Tibial nerve (tissue), 4 donors: Measurements from ENCODE around the gene INF2. TPM values are rescaled to one million over a fixed set of nuclear protein-coding genes. Genes with fewer than 3 reads are reported as not detected.

Experiments used
- DNase-seq, 2 donors: peaks; one replicate each; pipeline ENCODE4 v3.0.0-alpha.2; 2019; ENCODE audit warnings: low spot score in 2 of 2
- H3K27ac ChIP-seq, 4 donors: fragments of 200-600 bp; sonication (generic) in 3 of 4; one replicate each; pipeline ENCODE4 v1.5.1; 2017 to 2019; ENCODE audit warnings: mild to moderate bottlenecking in 1 of 4
- H3K27me3 ChIP-seq, 2 donors: fragments of 200-600 bp; sonication (generic) in 1 of 2; one replicate each; pipeline versions ENCODE4 v1.5.1 to v1.6.0; 2017 to 2019
- H3K36me3 ChIP-seq, 3 donors: fragments of 200-600 bp; sonication (generic); one replicate each; pipeline ENCODE4 v1.5.1; 2018 to 2019
- H3K4me1 ChIP-seq, 4 donors: fragments of 200-600 bp; sonication (generic) in 3 of 4; one replicate each; pipeline ENCODE4 v1.5.1; 2017 to 2019
- H3K4me3 ChIP-seq, 4 donors: fragments of 200-600 bp; sonication (generic) in 3 of 4; one replicate each; pipeline ENCODE4 v1.5.1; 2017 to 2019; ENCODE audit warnings: mild to moderate bottlenecking in 1 of 4, moderate library complexity in 1 of 4
- H3K9me3 ChIP-seq, 4 donors: fragments of 200-600 bp; sonication (generic) in 3 of 4; one replicate each; pipeline ENCODE4 v1.5.1; 2017 to 2019
- EP300 ChIP-seq, 2 donors: sonication (generic); formaldehyde crosslinking; IDR thresholded peaks; one replicate each; pipeline ENCODE4 v1.6.1; 2017; ENCODE audit warnings: antibody characterized with exemption in 2 of 2, mild to moderate bottlenecking in 1 of 2
- POLR2A ChIP-seq, 2 donors: fragments of 450-650 bp; IDR thresholded peaks; one replicate each; pipeline ENCODE4 v1.6.1; 2017; ENCODE audit warnings: antibody characterized with exemption in 2 of 2, mild to moderate bottlenecking in 2 of 2, moderate library complexity in 2 of 2
- WGBS, 2 donors: methylation state at CpG; one replicate each; pipeline ENCODE4 v1.1.5; 2018; 5-methylcytosine and 5-hydroxymethylcytosine counted together
- total RNA-seq, 4 donors: library from RNA; depleted of rRNA; stranded (reverse); fragments of >200 nt; gene quantifications; one replicate each; pipeline ENCODE4 v1.1.0, GENCODE V29; 2016
- TF ChIP-seq, protein P1 (sequence below), 5 experiments: fragments of 200-600 bp in 3 of 5; fragments of 450-650 bp in 2 of 5; sonication (generic) in 3 of 5; IDR thresholded peaks; one replicate each; pipeline ENCODE4 v1.5.1; 2016 to 2019; ENCODE audit warnings: antibody characterized with exemption in 5 of 5, mild to moderate bottlenecking in 3 of 5, moderate library complexity in 2 of 5

The INF2 gene
- total RNA-seq, 4 donors from 2014 or later: 217 to 256 (median 239) TPM

DNA sequence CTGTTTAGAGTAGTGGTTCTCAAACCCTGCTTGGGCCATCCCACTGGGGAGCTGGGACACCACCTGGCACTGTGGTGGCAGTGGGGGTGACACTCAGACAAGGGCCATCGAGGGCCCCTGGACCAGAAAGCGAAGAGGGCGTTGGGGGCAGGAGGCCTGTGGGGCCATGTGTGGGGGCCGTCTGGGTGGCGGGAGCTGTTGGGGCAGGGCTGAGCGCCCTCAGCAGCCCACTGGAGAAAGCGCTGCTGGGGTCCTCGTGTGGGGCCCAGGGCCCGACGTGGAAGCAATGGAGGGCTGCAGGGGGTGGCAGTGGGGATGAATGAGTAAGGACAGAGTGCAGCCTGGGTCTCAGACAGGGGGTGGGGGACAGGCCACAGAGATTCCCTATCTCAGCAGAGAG, 28.7 kb downstream of the INF2 start:
- H3K4me3 ChIP-seq: no peak overlapping the region
- peaks cover 4 to 80% (median 21%) of the 10 kb centered on the region in 3 donors for H3K36me3 ChIP-seq
- peaks cover 0 to 25% (median 13%) of the 10 kb centered on the region in 4 donors for H3K4me1 ChIP-seq
- H3K27me3 ChIP-seq: no peaks in the 10 kb centered on the region
- peak overlapping the region in 3 of 4 donors; percentile 30 to 66 (median 65) for H3K27ac ChIP-seq
- no peak for TF ChIP-seq EP300 (IDR thresholded peaks at IDR 0.05)
- TF ChIP-seq POLR2A (IDR thresholded peaks at IDR 0.05): no peak
- TF ChIP-seq, protein P1, sequence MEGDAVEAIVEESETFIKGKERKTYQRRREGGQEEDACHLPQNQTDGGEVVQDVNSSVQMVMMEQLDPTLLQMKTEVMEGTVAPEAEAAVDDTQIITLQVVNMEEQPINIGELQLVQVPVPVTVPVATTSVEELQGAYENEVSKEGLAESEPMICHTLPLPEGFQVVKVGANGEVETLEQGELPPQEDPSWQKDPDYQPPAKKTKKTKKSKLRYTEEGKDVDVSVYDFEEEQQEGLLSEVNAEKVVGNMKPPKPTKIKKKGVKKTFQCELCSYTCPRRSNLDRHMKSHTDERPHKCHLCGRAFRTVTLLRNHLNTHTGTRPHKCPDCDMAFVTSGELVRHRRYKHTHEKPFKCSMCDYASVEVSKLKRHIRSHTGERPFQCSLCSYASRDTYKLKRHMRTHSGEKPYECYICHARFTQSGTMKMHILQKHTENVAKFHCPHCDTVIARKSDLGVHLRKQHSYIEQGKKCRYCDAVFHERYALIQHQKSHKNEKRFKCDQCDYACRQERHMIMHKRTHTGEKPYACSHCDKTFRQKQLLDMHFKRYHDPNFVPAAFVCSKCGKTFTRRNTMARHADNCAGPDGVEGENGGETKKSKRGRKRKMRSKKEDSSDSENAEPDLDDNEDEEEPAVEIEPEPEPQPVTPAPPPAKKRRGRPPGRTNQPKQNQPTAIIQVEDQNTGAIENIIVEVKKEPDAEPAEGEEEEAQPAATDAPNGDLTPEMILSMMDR (IDR thresholded peaks at IDR 0.05): no peak
- H3K9me3 ChIP-seq: no peaks in the 10 kb centered on the region
- WGBS, 2 donors: 69 to 80% methylated on average over 10 of the region's 10 CpGs
- no peak for DNase-seq

DNA sequence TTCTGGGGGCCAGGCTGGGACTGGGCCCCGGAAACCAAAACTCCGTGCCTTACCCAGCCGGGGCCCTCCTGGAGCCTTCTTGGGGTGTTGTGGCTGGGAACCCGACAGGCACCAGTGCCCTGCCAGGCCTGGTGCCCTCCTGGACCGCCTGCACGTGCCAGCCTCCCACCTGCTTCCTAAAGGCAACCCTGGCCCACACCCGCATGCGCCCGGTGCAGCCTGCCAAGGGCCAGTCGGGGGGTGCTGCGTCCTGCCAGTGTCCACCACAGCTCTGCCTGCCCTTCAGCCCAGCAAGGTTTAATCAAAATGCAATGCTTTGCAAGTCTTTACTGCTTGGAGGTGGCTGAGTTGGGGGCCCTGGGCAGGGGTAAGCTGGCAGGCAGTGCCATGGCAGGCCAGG, 29.5 kb downstream of the INF2 start:
- H3K27me3 ChIP-seq: no peaks in the 10 kb centered on the region
- H3K9me3 ChIP-seq: no peaks in the 10 kb centered on the region
- TF ChIP-seq, protein P1 (IDR thresholded peaks at IDR 0.05): no peak
- TF ChIP-seq EP300 (IDR thresholded peaks at IDR 0.05) (no peak), POLR2A (IDR thresholded peaks at IDR 0.05) (no peak)
- peaks cover 0 to 32% (median 20%) of the 10 kb centered on the region in 4 donors for H3K4me1 ChIP-seq
- 68 to 71% methylated on average over 7 to 10 of the region's 11 CpGs for WGBS, 2 donors
- no peak overlapping the region for H3K4me3 ChIP-seq
- H3K27ac ChIP-seq: peak overlapping the region in 1 of 4 donors; percentile 65
- H3K36me3 ChIP-seq: peaks cover 4 to 73% (median 16%) of the 10 kb centered on the region in 3 donors
- no peak for DNase-seq

GRCh38 chr14:104719343-104719742, 29.9 kb downstream of the INF2 start:
- Histone ChIP-seq H3K4me1 (peaks cover 0 to 37% (median 22%) of the 10 kb centered on the region in 4 donors), H3K36me3 (peaks cover 3 to 68% (median 11%) of the 10 kb centered on the region in 3 donors), H3K9me3 (no peaks in the 10 kb centered on the region), H3K27me3 (no peaks in the 10 kb centered on the region), H3K27ac (peak overlapping the region in 1 of 4 donors; percentile 65), H3K4me3 (no peak overlapping the region)
- no peak for DNase-seq
- TF ChIP-seq POLR2A (IDR thresholded peaks at IDR 0.05) (no peak), EP300 (IDR thresholded peaks at IDR 0.05) (no peak)
- TF ChIP-seq, protein P1 (IDR thresholded peaks at IDR 0.05): no peak
- WGBS, 2 donors: 73 to 89% methylated on average over 9 to 11 of the region's 15 CpGs

GRCh38 chr14:104721505-104722431, 32.4 kb downstream of the INF2 start:
- peaks cover 0 to 59% (median 37%) of the 10 kb centered on the region in 4 donors for H3K4me1 ChIP-seq
- no peak overlapping the region for H3K4me3 ChIP-seq
- H3K27ac ChIP-seq: peak overlapping the region; percentile 42 to 78 (median 67)
- TF ChIP-seq, protein P1 (IDR thresholded peaks at IDR 0.05): no peak
- TF ChIP-seq POLR2A (IDR thresholded peaks at IDR 0.05) (no peak), EP300 (IDR thresholded peaks at IDR 0.05) (no peak)
- 66 to 67% methylated on average over 16 to 18 of the region's 18 CpGs for whole genome bisulfite sequencing, 2 donors
- H3K27me3 ChIP-seq: no peaks in the 10 kb centered on the region
- H3K9me3 ChIP-seq: no peaks in the 10 kb centered on the region
- peaks cover 0 to 44% (median 0%) of the 10 kb centered on the region in 3 donors for H3K36me3 ChIP-seq
- no peak for DNase-seq
